H1 (cell line): ENCODE results near the gene KCNH5.

Source experiments
- EZH2 ChIP-seq: fragments of 200-600 bp; sonication (generic); IDR thresholded peaks from 2 replicates; pipeline ENCODE4 v1.7.1; 2012; ENCODE audit warnings: low read depth, mild to moderate bottlenecking, moderate library complexity, low read length, inconsistent platforms; ENCODE audit not compliant: severe bottlenecking
- FOSL1 ChIP-seq: IDR thresholded peaks from 2 replicates; pipeline ENCODE4 v1.6.1; 2011; ENCODE audit warnings: mild to moderate bottlenecking, low read depth, low read length, moderate library complexity; ENCODE audit not compliant: insufficient read depth
- POLR2AphosphoS5 ChIP-seq: IDR thresholded peaks from 2 replicates; pipeline ENCODE4 v1.6.1; 2011; ENCODE audit warnings: low read depth, low read length

- TF ChIP-seq POLR2AphosphoS5 (no peak), EZH2 (no peak), FOSL1 (no peak)
Observed at GRCh38 chr14:62988967-62989366, 56.3 kb downstream of the KCNH5 start.
